ENCODE results near the gene CST4.
"Not testable (repeated sequence)": the region's sequence is repeated elsewhere in the genome, so short reads cannot be mapped to it uniquely, and the experiment has no call there.

Gene CST4

GRCh38 chr20:23679133-23680092 lies 9.4 kb downstream of the CST4 start:
- no peak overlapping the region for H3K27ac Mint-ChIP-seq
- H3K4me1 Mint-ChIP-seq (ENCODE audit: low read depth), result peaks cover 12% of the 10 kb centered on the region
- intact Hi-C loops (cut with micrococcal nuclease), result no loop called here
- H3K27me3 Mint-ChIP-seq, result peaks cover 14% of the 10 kb centered on the region
- H3K36me3 Mint-ChIP-seq (ENCODE audit: low read depth), result no peaks in the 10 kb centered on the region
- no peaks in the 10 kb centered on the region for H3K9me3 Mint-ChIP-seq
- H3K4me3 Mint-ChIP-seq, result no peak overlapping the region

GRCh38 chr20:23673209-23673608 lies 15.6 kb downstream of the CST4 start:
- Mint-ChIP-seq H3K4me1 (ENCODE audit: low read depth) (no peaks in the 10 kb centered on the region), H3K9me3 (no peaks in the 10 kb centered on the region), H3K27ac (no peak overlapping the region), H3K36me3 (ENCODE audit: low read depth) (no peaks in the 10 kb centered on the region), H3K4me3 (no peak overlapping the region), H3K27me3 (peaks cover 13% of the 10 kb centered on the region)
- intact Hi-C loops (cut with micrococcal nuclease), result loop anchor here (5.0 kb wide), 1 partner anchor 214 kb away; no protein-coding TSS in a partner anchor

GRCh38 chr20:23672158-23672557 lies 16.7 kb downstream of the CST4 start:
- no peak overlapping the region for H3K27ac Mint-ChIP-seq
- no peak overlapping the region for H3K4me3 Mint-ChIP-seq
- H3K36me3 Mint-ChIP-seq (ENCODE audit: low read depth), result no peaks in the 10 kb centered on the region
- intact Hi-C loops (cut with micrococcal nuclease), result loop anchor here (5.0 kb wide), 1 partner anchor 215 kb away; no protein-coding TSS in a partner anchor
- H3K4me1 Mint-ChIP-seq (ENCODE audit: low read depth), result no peaks in the 10 kb centered on the region
- H3K27me3 Mint-ChIP-seq, result peaks cover 10% of the 10 kb centered on the region
- no peaks in the 10 kb centered on the region for H3K9me3 Mint-ChIP-seq

GRCh38 chr20:23671479-23671878 lies 17.4 kb downstream of the CST4 start:
- no peaks in the 10 kb centered on the region for H3K4me1 Mint-ChIP-seq (ENCODE audit: low read depth)
- H3K27me3 Mint-ChIP-seq, result peaks cover 5% of the 10 kb centered on the region
- intact Hi-C loops (cut with micrococcal nuclease), result loop anchor here (5.0 kb wide), 1 partner anchor 216 kb away; no protein-coding TSS in a partner anchor
- no peak overlapping the region for H3K4me3 Mint-ChIP-seq
- no peak overlapping the region for H3K27ac Mint-ChIP-seq
- no peaks in the 10 kb centered on the region for H3K9me3 Mint-ChIP-seq
- H3K36me3 Mint-ChIP-seq (ENCODE audit: low read depth), result no peaks in the 10 kb centered on the region

GRCh38 chr20:23670361-23670760 lies 18.5 kb downstream of the CST4 start:
- Mint-ChIP-seq H3K4me3 (no peak overlapping the region), H3K27me3 (peaks cover 3% of the 10 kb centered on the region), H3K27ac (no peak overlapping the region), H3K36me3 (ENCODE audit: low read depth) (no peaks in the 10 kb centered on the region), H3K4me1 (ENCODE audit: low read depth) (no peaks in the 10 kb centered on the region), H3K9me3 (no peaks in the 10 kb centered on the region)
- intact Hi-C loops (cut with micrococcal nuclease), result loop anchor here (5.0 kb wide), 1 partner anchor 217 kb away; no protein-coding TSS in a partner anchor

GRCh38 chr20:23669866-23670265 lies 19.0 kb downstream of the CST4 start:
- Mint-ChIP-seq H3K36me3 (ENCODE audit: low read depth) (no peaks in the 10 kb centered on the region), H3K4me1 (ENCODE audit: low read depth) (no peaks in the 10 kb centered on the region), H3K4me3 (no peak overlapping the region), H3K9me3 (no peaks in the 10 kb centered on the region), H3K27ac (no peak overlapping the region), H3K27me3 (peaks cover under 1% of the 10 kb centered on the region)
- intact Hi-C loops (cut with micrococcal nuclease), result loop anchor here (2.0 to 5.0 kb wide), 4 partner anchors 38 to 327 kb away; no protein-coding TSS in a partner anchor

- intact Hi-C loops (cut with micrococcal nuclease), result loop anchor here (2.0 to 5.0 kb wide), 3 partner anchors 37 to 327 kb away; no protein-coding TSS in a partner anchor
- Mint-ChIP-seq H3K27ac (no peak overlapping the region), H3K9me3 (no peaks in the 10 kb centered on the region), H3K27me3 (no peaks in the 10 kb centered on the region), H3K4me3 (no peak overlapping the region), H3K4me1 (ENCODE audit: low read depth) (no peaks in the 10 kb centered on the region), H3K36me3 (ENCODE audit: low read depth) (no peaks in the 10 kb centered on the region)
Observed at GRCh38 chr20:23669327-23669726, 19.5 kb downstream of the CST4 start.

GRCh38 chr20:23668477-23668951 lies 20.3 kb downstream of the CST4 start:
- Mint-ChIP-seq H3K27ac (no peak overlapping the region), H3K36me3 (ENCODE audit: low read depth) (no peaks in the 10 kb centered on the region), H3K4me3 (no peak overlapping the region), H3K27me3 (no peaks in the 10 kb centered on the region), H3K9me3 (no peaks in the 10 kb centered on the region), H3K4me1 (ENCODE audit: low read depth) (no peaks in the 10 kb centered on the region)
- intact Hi-C loops (cut with micrococcal nuclease), result loop anchor here (2.0 to 5.0 kb wide), 3 partner anchors 36 to 328 kb away; no protein-coding TSS in a partner anchor

- Mint-ChIP-seq H3K4me1 (ENCODE audit: low read depth) (peaks cover 7% of the 10 kb centered on the region), H3K36me3 (ENCODE audit: low read depth) (no peaks in the 10 kb centered on the region), H3K27ac (no peak overlapping the region), H3K4me3 (no peak overlapping the region), H3K27me3 (no peaks in the 10 kb centered on the region), H3K9me3 (no peaks in the 10 kb centered on the region)
- intact Hi-C loops (cut with micrococcal nuclease), result loop anchor here (2.0 to 5.0 kb wide), 3 partner anchors 35 to 329 kb away; no protein-coding TSS in a partner anchor
Observed at GRCh38 chr20:23667666-23668065, 21.2 kb downstream of the CST4 start.

- Mint-ChIP-seq H3K4me1 (ENCODE audit: low read depth) (peaks cover 11% of the 10 kb centered on the region), H3K27ac (no peak overlapping the region), H3K4me3 (no peak overlapping the region), H3K36me3 (ENCODE audit: low read depth) (no peaks in the 10 kb centered on the region), H3K9me3 (no peaks in the 10 kb centered on the region), H3K27me3 (no peaks in the 10 kb centered on the region)
- intact Hi-C loops (cut with micrococcal nuclease), result loop anchor here (5.0 kb wide), 2 partner anchors 34 to 224 kb away; no protein-coding TSS in a partner anchor
Observed at GRCh38 chr20:23666698-23667097, 22.1 kb downstream of the CST4 start.

GRCh38 chr20:23666189-23666588 lies 22.6 kb downstream of the CST4 start:
- no peak overlapping the region for H3K27ac Mint-ChIP-seq
- peaks cover 16% of the 10 kb centered on the region for H3K4me1 Mint-ChIP-seq (ENCODE audit: low read depth)
- H3K36me3 Mint-ChIP-seq (ENCODE audit: low read depth), result no peaks in the 10 kb centered on the region
- no peaks in the 10 kb centered on the region for H3K27me3 Mint-ChIP-seq
- H3K9me3 Mint-ChIP-seq, result no peaks in the 10 kb centered on the region
- no peak overlapping the region for H3K4me3 Mint-ChIP-seq
- intact Hi-C loops (cut with micrococcal nuclease), result loop anchor here (5.0 kb wide), 2 partner anchors 34 to 224 kb away; no protein-coding TSS in a partner anchor

GRCh38 chr20:23664954-23665353 lies 23.9 kb downstream of the CST4 start:
- H3K36me3 Mint-ChIP-seq (ENCODE audit: low read depth), result no peaks in the 10 kb centered on the region
- no peak overlapping the region for H3K27ac Mint-ChIP-seq
- H3K27me3 Mint-ChIP-seq, result no peaks in the 10 kb centered on the region
- intact Hi-C loops (cut with micrococcal nuclease), result loop anchor here (5.0 kb wide), 2 partner anchors 33 to 223 kb away; no protein-coding TSS in a partner anchor
- H3K4me3 Mint-ChIP-seq, result no peak overlapping the region
- H3K9me3 Mint-ChIP-seq, result no peaks in the 10 kb centered on the region
- H3K4me1 Mint-ChIP-seq (ENCODE audit: low read depth), result peaks cover 25% of the 10 kb centered on the region

GRCh38 chr20:23664046-23664445 lies 24.8 kb downstream of the CST4 start:
- H3K27me3 Mint-ChIP-seq; H3K4me3 Mint-ChIP-seq; H3K27ac Mint-ChIP-seq; H3K36me3 Mint-ChIP-seq (ENCODE audit: low read depth); intact Hi-C loops (cut with micrococcal nuclease); H3K9me3 Mint-ChIP-seq: not testable (repeated sequence)
- H3K4me1 Mint-ChIP-seq (ENCODE audit: low read depth), result peaks cover 34% of the 10 kb centered on the region

GRCh38 chr20:23663180-23663579 lies 25.7 kb downstream of the CST4 start:
- H3K4me3 Mint-ChIP-seq, result no peak overlapping the region
- no peaks in the 10 kb centered on the region for H3K9me3 Mint-ChIP-seq
- H3K4me1 Mint-ChIP-seq (ENCODE audit: low read depth), result peaks cover 40% of the 10 kb centered on the region
- H3K36me3 Mint-ChIP-seq (ENCODE audit: low read depth), result no peaks in the 10 kb centered on the region
- no peaks in the 10 kb centered on the region for H3K27me3 Mint-ChIP-seq
- intact Hi-C loops (cut with micrococcal nuclease), result no loop called here
- peak overlapping the region; percentile 22 for H3K27ac Mint-ChIP-seq

Data from dendritic cell treated with granulocyte-macrophage colony-stimulating factor and Interleukin-4, amounts not matched to agents 40 ng/mL and 50 ng/mL, for 4 days (primary cell).